ENCODE results near the gene XK.

XK gene

GRCh38 chrX:37684426-37684825, 1.2 kb upstream of the XK start:
- no peak for DNase-seq

- peak in 1 of 2 donors; percentile 8 for DNase-seq
Observed at GRCh38 chrX:37684973-37685372, 618 bp upstream of the XK start.

- DNase-seq: no peak
Observed at GRCh38 chrX:37686369-37686995, 891 bp downstream of the XK start.

GRCh38 chrX:37686996-37687395, 1.4 kb downstream of the XK start:
- no peak for DNase-seq

GRCh38 chrX:37690119-37690518, 4.5 kb downstream of the XK start:
- DNase-seq: no peak

- no peak for DNase-seq
Observed at GRCh38 chrX:37692918-37693317, 7.3 kb downstream of the XK start.

GRCh38 chrX:37697169-37697760, 11.7 kb downstream of the XK start:
- DNase-seq: no peak

GRCh38 chrX:37701588-37701987, 16.0 kb downstream of the XK start:
- DNase-seq: no peak

- no peak for DNase-seq
Observed at GRCh38 chrX:37711991-37712390, 26.4 kb downstream of the XK start.

- DNase-seq: no peak
Observed at GRCh38 chrX:37712458-37712857, 26.9 kb downstream of the XK start.

- DNase-seq: no peak
Observed at GRCh38 chrX:37714479-37714878, 28.9 kb downstream of the XK start.

- no peak for DNase-seq
Observed at GRCh38 chrX:37716602-37717001, 31.0 kb downstream of the XK start.

GRCh38 chrX:37717708-37718107, 32.1 kb downstream of the XK start:
- no peak for DNase-seq

GRCh38 chrX:37722595-37722994, 37.0 kb downstream of the XK start:
- no peak for DNase-seq

GRCh38 chrX:37726346-37726745, 40.8 kb downstream of the XK start:
- DNase-seq: no peak

GRCh38 chrX:37745354-37745753, 59.8 kb downstream of the XK start:
- peak; percentile 68 to 80 for DNase-seq

- peak in 1 of 2 donors; percentile 73 for DNase-seq
Observed at GRCh38 chrX:37745835-37746217, 60.2 kb downstream of the XK start.

- DNase-seq: peak; percentile 69 to 95
Observed at GRCh38 chrX:37746218-37746941, 60.8 kb downstream of the XK start.

- DNase-seq: no peak
Observed at GRCh38 chrX:37746951-37747350, 61.4 kb downstream of the XK start.

GRCh38 chrX:37752281-37752680, 66.7 kb downstream of the XK start:
- no peak for DNase-seq

GRCh38 chrX:37752936-37753335, 67.3 kb downstream of the XK start:
- DNase-seq: peak in 1 of 2 donors; percentile 73

- DNase-seq: peak in 1 of 2 donors; percentile 61
Observed at GRCh38 chrX:37753384-37753783, 67.8 kb downstream of the XK start.

- DNase-seq: no peak
Observed at GRCh38 chrX:37754516-37754915, 68.9 kb downstream of the XK start.

GRCh38 chrX:37755025-37755424, 69.4 kb downstream of the XK start:
- DNase-seq: peak; percentile 58 to 81
